Erythroblast (primary cell): ENCODE data around the gene MCM3.

Source experiments
- GATA1 ChIP-seq: IDR thresholded peaks from 2 replicates; pipeline ENCODE4 v1.6.1; 2011; ENCODE audit warnings: low read depth, mild to moderate bottlenecking, control low read depth, low read length, moderate library complexity
- POLR2A ChIP-seq: IDR thresholded peaks from 2 replicates; pipeline ENCODE4 v1.6.1; 2011; ENCODE audit warnings: mild to moderate bottlenecking, low read length

- TF ChIP-seq POLR2A = no peak
- TF ChIP-seq GATA1 = no peak
These were observed 47.4 kb upstream of the MCM3 start for GRCh38 chr6:52331793-52332457.
